ENCODE data around the gene DECR2.
A peak's percentile ranks its signal among the peaks of the same experiment; 100 is the strongest.

The DECR2 gene

DNA sequence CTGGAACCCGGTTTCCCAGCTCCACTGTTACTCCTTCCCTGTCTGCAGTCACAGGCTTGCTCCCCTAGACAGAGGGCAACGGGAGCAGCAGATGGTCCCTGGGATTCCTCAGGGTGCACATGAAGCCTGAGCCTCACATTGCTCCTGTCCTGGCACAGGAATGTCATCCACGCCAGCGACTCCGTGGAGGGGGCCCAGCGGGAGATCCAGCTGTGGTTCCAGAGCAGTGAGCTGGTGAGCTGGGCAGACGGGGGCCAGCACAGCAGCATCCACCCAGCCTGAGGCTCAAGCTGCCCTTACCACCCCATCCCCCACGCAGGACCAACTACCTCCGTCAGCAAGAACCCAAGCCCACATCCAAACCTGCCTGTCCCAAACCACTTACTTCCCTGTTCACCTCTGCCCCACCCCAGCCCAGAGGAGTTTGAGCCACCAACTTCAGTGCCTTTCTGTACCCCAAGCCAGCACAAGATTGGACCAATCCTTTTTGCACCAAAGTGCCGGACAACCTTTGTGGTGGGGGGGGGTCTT lies 1.6 kb upstream of the DECR2 start (continued):
- TF ChIP-seq KLF10 (tag by site-specific recombination; IDR thresholded peaks at IDR 0.05) (no peak), ZNF112 (tag by site-specific recombination; IDR thresholded peaks at IDR 0.05) (no peak), FEZF1 (tag by site-specific recombination; IDR thresholded peaks at IDR 0.05) (no peak), ZNF529 (tag by site-specific recombination; IDR thresholded peaks at IDR 0.05; ENCODE audit: insufficient replicate concordance) (no peak), ZNF223 (tag by site-specific recombination; IDR thresholded peaks at IDR 0.05) (no peak), ZSCAN16 (tag by site-specific recombination; IDR thresholded peaks at IDR 0.05) (no peak), ZNF623 (tag by site-specific recombination; IDR thresholded peaks at IDR 0.05) (no peak), MYNN (tag by site-specific recombination; IDR thresholded peaks at IDR 0.05; ENCODE audit: borderline replicate concordance) (no peak), ZIC2 (tag by site-specific recombination; IDR thresholded peaks at IDR 0.05) (peak; percentile 57), ZNF660 (tag by site-specific recombination; IDR thresholded peaks at IDR 0.05) (no peak), ZNF792 (tag by site-specific recombination; IDR thresholded peaks at IDR 0.05) (no peak)
- TF ChIP-seq, protein P1, sequence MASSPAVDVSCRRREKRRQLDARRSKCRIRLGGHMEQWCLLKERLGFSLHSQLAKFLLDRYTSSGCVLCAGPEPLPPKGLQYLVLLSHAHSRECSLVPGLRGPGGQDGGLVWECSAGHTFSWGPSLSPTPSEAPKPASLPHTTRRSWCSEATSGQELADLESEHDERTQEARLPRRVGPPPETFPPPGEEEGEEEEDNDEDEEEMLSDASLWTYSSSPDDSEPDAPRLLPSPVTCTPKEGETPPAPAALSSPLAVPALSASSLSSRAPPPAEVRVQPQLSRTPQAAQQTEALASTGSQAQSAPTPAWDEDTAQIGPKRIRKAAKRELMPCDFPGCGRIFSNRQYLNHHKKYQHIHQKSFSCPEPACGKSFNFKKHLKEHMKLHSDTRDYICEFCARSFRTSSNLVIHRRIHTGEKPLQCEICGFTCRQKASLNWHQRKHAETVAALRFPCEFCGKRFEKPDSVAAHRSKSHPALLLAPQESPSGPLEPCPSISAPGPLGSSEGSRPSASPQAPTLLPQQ (tag by site-specific recombination; IDR thresholded peaks at IDR 0.05) = 0 out of 2 replicates have a peak, but pooled peaks have one; percentile 14
- TF ChIP-seq, protein P2, sequence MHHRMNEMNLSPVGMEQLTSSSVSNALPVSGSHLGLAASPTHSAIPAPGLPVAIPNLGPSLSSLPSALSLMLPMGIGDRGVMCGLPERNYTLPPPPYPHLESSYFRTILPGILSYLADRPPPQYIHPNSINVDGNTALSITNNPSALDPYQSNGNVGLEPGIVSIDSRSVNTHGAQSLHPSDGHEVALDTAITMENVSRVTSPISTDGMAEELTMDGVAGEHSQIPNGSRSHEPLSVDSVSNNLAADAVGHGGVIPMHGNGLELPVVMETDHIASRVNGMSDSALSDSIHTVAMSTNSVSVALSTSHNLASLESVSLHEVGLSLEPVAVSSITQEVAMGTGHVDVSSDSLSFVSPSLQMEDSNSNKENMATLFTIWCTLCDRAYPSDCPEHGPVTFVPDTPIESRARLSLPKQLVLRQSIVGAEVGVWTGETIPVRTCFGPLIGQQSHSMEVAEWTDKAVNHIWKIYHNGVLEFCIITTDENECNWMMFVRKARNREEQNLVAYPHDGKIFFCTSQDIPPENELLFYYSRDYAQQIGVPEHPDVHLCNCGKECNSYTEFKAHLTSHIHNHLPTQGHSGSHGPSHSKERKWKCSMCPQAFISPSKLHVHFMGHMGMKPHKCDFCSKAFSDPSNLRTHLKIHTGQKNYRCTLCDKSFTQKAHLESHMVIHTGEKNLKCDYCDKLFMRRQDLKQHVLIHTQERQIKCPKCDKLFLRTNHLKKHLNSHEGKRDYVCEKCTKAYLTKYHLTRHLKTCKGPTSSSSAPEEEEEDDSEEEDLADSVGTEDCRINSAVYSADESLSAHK (tag by site-specific recombination; IDR thresholded peaks at IDR 0.05) = no peak
- TF ChIP-seq, protein P3, sequence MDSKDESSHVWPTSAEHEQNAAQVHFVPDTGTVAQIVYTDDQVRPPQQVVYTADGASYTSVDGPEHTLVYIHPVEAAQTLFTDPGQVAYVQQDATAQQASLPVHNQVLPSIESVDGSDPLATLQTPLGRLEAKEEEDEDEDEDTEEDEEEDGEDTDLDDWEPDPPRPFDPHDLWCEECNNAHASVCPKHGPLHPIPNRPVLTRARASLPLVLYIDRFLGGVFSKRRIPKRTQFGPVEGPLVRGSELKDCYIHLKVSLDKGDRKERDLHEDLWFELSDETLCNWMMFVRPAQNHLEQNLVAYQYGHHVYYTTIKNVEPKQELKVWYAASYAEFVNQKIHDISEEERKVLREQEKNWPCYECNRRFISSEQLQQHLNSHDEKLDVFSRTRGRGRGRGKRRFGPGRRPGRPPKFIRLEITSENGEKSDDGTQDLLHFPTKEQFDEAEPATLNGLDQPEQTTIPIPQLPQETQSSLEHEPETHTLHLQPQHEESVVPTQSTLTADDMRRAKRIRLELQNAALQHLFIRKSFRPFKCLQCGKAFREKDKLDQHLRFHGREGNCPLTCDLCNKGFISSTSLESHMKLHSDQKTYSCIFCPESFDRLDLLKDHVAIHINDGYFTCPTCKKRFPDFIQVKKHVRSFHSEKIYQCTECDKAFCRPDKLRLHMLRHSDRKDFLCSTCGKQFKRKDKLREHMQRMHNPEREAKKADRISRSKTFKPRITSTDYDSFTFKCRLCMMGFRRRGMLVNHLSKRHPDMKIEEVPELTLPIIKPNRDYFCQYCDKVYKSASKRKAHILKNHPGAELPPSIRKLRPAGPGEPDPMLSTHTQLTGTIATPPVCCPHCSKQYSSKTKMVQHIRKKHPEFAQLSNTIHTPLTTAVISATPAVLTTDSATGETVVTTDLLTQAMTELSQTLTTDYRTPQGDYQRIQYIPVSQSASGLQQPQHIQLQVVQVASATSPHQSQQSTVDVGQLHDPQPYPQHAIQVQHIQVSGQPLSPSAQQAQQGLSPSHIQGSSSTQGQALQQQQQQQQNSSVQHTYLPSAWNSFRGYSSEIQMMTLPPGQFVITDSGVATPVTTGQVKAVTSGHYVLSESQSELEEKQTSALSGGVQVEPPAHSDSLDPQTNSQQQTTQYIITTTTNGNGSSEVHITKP (tag by site-specific recombination; IDR thresholded peaks at IDR 0.05) = peak; percentile 68
- TF ChIP-seq, protein P4, sequence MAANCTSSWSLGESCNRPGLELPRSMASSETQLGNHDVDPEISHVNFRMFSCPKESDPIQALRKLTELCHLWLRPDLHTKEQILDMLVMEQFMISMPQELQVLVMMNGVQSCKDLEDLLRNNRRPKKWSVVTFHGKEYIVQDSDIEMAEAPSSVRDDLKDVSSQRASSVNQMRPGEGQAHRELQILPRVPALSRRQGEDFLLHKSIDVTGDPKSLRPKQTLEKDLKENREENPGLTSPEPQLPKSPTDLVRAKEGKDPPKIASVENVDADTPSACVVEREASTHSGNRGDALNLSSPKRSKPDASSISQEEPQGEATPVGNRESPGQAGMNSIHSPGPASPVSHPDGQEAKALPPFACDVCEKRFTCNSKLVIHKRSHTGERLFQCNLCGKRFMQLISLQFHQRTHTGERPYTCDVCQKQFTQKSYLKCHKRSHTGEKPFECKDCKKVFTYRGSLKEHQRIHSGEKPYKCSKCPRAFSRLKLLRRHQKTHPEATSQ (tag by site-specific recombination; IDR thresholded peaks at IDR 0.05) = no peak
- TF ChIP-seq, protein P5, sequence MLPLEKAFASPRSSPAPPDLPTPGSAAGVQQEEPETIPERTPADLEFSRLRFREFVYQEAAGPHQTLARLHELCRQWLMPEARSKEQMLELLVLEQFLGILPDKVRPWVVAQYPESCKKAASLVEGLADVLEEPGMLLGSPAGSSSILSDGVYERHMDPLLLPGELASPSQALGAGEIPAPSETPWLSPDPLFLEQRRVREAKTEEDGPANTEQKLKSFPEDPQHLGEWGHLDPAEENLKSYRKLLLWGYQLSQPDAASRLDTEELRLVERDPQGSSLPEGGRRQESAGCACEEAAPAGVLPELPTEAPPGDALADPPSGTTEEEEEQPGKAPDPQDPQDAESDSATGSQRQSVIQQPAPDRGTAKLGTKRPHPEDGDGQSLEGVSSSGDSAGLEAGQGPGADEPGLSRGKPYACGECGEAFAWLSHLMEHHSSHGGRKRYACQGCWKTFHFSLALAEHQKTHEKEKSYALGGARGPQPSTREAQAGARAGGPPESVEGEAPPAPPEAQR (tag by site-specific recombination; IDR thresholded peaks at IDR 0.05) = no peak
- TF ChIP-seq, protein P6, sequence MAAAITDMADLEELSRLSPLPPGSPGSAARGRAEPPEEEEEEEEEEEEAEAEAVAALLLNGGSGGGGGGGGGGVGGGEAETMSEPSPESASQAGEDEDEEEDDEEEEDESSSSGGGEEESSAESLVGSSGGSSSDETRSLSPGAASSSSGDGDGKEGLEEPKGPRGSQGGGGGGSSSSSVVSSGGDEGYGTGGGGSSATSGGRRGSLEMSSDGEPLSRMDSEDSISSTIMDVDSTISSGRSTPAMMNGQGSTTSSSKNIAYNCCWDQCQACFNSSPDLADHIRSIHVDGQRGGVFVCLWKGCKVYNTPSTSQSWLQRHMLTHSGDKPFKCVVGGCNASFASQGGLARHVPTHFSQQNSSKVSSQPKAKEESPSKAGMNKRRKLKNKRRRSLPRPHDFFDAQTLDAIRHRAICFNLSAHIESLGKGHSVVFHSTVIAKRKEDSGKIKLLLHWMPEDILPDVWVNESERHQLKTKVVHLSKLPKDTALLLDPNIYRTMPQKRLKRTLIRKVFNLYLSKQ (tag by site-specific recombination; IDR thresholded peaks at IDR 0.05; ENCODE audit: borderline replicate concordance) = no peak
- TF ChIP-seq, protein P7, sequence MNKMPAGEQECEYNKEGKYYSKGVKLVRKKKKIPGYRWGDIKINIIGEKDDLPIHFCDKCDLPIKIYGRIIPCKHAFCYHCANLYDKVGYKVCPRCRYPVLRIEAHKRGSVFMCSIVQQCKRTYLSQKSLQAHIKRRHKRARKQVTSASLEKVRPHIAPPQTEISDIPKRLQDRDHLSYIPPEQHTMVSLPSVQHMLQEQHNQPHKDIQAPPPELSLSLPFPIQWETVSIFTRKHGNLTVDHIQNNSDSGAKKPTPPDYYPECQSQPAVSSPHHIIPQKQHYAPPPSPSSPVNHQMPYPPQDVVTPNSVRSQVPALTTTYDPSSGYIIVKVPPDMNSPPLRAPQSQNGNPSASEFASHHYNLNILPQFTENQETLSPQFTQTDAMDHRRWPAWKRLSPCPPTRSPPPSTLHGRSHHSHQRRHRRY (tag by site-specific recombination; IDR thresholded peaks at IDR 0.05) = no peak
- TF ChIP-seq, protein P8, sequence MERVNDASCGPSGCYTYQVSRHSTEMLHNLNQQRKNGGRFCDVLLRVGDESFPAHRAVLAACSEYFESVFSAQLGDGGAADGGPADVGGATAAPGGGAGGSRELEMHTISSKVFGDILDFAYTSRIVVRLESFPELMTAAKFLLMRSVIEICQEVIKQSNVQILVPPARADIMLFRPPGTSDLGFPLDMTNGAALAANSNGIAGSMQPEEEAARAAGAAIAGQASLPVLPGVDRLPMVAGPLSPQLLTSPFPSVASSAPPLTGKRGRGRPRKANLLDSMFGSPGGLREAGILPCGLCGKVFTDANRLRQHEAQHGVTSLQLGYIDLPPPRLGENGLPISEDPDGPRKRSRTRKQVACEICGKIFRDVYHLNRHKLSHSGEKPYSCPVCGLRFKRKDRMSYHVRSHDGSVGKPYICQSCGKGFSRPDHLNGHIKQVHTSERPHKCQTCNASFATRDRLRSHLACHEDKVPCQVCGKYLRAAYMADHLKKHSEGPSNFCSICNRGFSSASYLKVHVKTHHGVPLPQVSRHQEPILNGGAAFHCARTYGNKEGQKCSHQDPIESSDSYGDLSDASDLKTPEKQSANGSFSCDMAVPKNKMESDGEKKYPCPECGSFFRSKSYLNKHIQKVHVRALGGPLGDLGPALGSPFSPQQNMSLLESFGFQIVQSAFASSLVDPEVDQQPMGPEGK (tag by site-specific recombination; IDR thresholded peaks at IDR 0.05) = peak; percentile 62; the same call in 1 of the 2 replicates
